ENCODE data around the gene GPC5. TPM values are rescaled to one million over a fixed set of nuclear protein-coding genes. Genes with fewer than 3 reads are reported as not detected.
"Not testable (repeated sequence)": the region's sequence is repeated elsewhere in the genome, so short reads cannot be mapped to it uniquely, and the experiment has no call there.

The GPC5 gene
- total RNA-seq, 1 experiment from 2014 or later = not detected

DNA sequence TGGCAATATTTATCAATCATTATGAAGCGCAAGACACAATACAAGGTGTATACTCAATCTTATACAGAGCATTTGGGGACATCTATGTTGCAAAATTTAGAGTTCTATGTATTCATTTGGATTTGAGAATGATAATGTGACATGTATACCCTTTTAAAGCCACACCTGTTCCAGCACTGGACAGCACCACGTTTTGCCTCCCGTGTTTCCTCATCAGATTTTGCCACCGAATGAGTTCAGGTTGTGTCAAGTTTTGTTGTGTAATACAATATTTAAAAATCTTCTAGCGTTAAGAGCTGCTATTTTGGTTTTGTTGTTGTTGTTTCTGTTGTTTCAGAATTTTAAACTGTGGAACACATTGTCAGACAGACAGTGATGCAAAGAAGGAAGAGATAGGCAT is 1259.9 kb downstream of the GPC5 start:
- H3K9me3 ChIP-seq (replicated peaks) = no peaks in the 10 kb centered on the region

GRCh38 chr13:92661406-92661805 is 1263.0 kb downstream of the GPC5 start:
- Histone ChIP-seq H3K4me1 (replicated peaks) (no peaks in the 10 kb centered on the region), H3K9me3 (replicated peaks) (no peaks in the 10 kb centered on the region), H3K36me3 (no peaks in the 10 kb centered on the region), H3K4me3 (no peak overlapping the region), H3K27me3 (replicated peaks) (peaks cover 6% of the 10 kb centered on the region), H3K27ac (no peak overlapping the region)
- DNase-seq (ENCODE audit: low read depth in 1 of 2, low spot score in 2 of 2) = no peak

More for the DNA sequence above, 1259.9 kb downstream of the GPC5 start:
- no peak for DNase-seq (ENCODE audit: low read depth in 1 of 2, low spot score in 2 of 2)
- Histone ChIP-seq H3K36me3 (no peaks in the 10 kb centered on the region), H3K4me3 (no peak overlapping the region), H3K4me1 (replicated peaks) (no peaks in the 10 kb centered on the region), H3K27ac (no peak overlapping the region), H3K27me3 (replicated peaks) (peaks cover 3% of the 10 kb centered on the region; the same call in 1 of the 2 replicates)

DNA sequence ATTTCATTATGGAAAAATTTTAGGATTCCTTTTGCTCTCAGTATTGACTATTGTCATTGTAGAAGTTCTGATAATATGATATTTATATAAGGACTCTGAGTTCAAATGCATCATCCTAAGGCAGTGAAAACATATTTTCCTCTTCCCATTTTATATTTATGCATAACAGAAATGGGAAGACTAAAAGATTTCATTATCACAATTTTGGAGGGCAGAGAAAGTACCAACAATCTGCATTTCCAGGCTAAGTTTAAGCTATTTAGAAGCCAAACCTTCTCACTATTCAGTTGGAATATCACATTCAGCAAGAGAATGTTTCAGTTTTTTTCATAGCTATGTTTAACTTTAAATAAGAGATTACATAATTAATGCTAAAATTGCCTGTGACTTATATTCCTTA is 1269.7 kb downstream of the GPC5 start:
- H3K27me3 ChIP-seq (replicated peaks) = peaks cover 7% of the 10 kb centered on the region; the same call in 1 of the 2 replicates
- no peaks in the 10 kb centered on the region for H3K36me3 ChIP-seq
- no peaks in the 10 kb centered on the region for H3K9me3 ChIP-seq (replicated peaks)
- no peak for DNase-seq (ENCODE audit: low read depth in 1 of 2, low spot score in 2 of 2)
- no peaks in the 10 kb centered on the region for H3K4me1 ChIP-seq (replicated peaks)
- H3K27ac ChIP-seq = no peak overlapping the region
- H3K4me3 ChIP-seq = no peak overlapping the region

DNA sequence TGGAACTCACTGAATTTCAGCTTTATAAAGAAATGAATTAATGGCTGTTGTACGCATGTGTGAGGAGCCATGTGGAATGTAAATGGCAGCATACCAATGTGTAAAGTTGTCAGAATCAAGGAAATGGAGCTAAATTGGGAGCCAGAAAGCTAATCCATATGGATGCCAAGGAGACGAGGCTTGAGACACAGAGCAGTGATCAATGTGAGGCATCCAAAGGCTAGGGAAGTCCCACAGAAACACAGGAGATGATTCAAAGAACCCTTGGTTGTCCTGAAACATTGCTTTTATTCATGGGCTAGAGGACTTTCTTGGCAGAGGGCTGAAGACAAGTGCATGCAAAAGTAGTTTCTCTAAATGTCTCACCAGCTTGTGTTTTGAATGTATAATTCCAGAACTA is 1271.7 kb downstream of the GPC5 start:
- Histone ChIP-seq H3K9me3 (replicated peaks) (no peaks in the 10 kb centered on the region), H3K27me3 (replicated peaks) (peaks cover 7% of the 10 kb centered on the region; the same call in 1 of the 2 replicates), H3K36me3 (no peaks in the 10 kb centered on the region), H3K4me3 (no peak overlapping the region), H3K4me1 (replicated peaks) (no peaks in the 10 kb centered on the region), H3K27ac (no peak overlapping the region)
- DNase-seq (ENCODE audit: low read depth in 1 of 2, low spot score in 2 of 2) = no peak

DNA sequence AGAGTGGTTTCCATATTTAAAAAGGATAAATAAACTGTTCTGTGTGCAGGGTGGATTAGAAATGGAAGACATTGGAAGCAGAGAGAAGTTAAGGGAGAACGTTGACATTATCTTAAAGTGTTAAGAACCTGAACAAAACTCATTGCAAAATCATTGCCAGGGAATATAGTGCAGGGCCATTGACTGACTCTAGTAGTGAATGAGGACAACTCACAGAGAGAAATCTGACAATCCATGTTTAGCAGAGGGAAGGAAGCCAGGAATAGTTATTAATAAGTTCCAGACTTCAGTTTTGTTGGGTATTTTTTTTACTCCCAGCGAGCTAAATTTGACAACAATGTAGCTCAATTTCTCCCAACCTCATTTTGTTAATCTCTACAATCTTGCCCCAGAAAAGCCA is 1273.4 kb downstream of the GPC5 start:
- Histone ChIP-seq H3K36me3 (no peaks in the 10 kb centered on the region), H3K4me3 (no peak overlapping the region), H3K9me3 (replicated peaks) (no peaks in the 10 kb centered on the region), H3K27ac (no peak overlapping the region), H3K27me3 (replicated peaks) (0 out of 2 replicates have a peak, but pooled peaks cover 3% of the 10 kb centered on the region), H3K4me1 (replicated peaks) (no peaks in the 10 kb centered on the region)
- DNase-seq (ENCODE audit: low read depth in 1 of 2, low spot score in 2 of 2) = no peak

GRCh38 chr13:92676246-92676645 is 1277.8 kb downstream of the GPC5 start:
- H3K4me1 ChIP-seq (replicated peaks) = no peaks in the 10 kb centered on the region

DNA sequence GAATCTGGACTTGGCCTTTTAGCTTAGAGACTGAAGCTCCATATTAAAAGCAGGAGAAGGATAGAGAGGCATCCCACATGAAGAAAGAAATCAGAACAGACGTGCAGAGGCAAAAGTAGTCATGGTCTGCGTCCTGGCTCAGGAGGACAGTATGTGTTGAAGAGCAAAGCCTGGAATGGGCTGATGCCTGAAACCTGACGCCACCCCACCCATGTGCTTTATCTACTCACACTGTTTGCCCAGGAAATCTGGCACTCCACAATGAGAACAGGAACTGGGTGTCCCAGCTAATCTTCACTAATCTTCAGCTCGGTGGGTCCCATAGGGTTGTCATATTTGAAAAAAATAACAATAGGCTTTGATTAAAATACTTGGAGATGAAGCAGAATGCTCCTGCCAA is 1279.2 kb downstream of the GPC5 start:
- H3K27ac ChIP-seq = no peak overlapping the region
- no peaks in the 10 kb centered on the region for H3K27me3 ChIP-seq (replicated peaks)
- H3K36me3 ChIP-seq = no peaks in the 10 kb centered on the region
- no peaks in the 10 kb centered on the region for H3K4me1 ChIP-seq (replicated peaks)
- H3K4me3 ChIP-seq = no peak overlapping the region
- no peaks in the 10 kb centered on the region for H3K9me3 ChIP-seq (replicated peaks)
- DNase-seq (ENCODE audit: low read depth in 1 of 2, low spot score in 2 of 2) = no peak

More at GRCh38 chr13:92676246-92676645, 1277.8 kb downstream of the GPC5 start:
- DNase-seq (ENCODE audit: low read depth in 1 of 2, low spot score in 2 of 2) = no peak
- Histone ChIP-seq H3K27me3 (replicated peaks) (no peaks in the 10 kb centered on the region), H3K27ac (no peak overlapping the region), H3K36me3 (no peaks in the 10 kb centered on the region), H3K9me3 (replicated peaks) (no peaks in the 10 kb centered on the region), H3K4me3 (no peak overlapping the region)

GRCh38 chr13:92679602-92680001 is 1281.2 kb downstream of the GPC5 start:
- Histone ChIP-seq H3K27me3 (replicated peaks) (no peaks in the 10 kb centered on the region), H3K4me1 (replicated peaks) (no peaks in the 10 kb centered on the region), H3K36me3 (no peaks in the 10 kb centered on the region), H3K9me3 (replicated peaks) (no peaks in the 10 kb centered on the region), H3K27ac (no peak overlapping the region), H3K4me3 (no peak overlapping the region)
- no peak for DNase-seq (ENCODE audit: low read depth in 1 of 2, low spot score in 2 of 2)

- Histone ChIP-seq H3K27ac (no peak overlapping the region), H3K4me3 (no peak overlapping the region), H3K36me3 (no peaks in the 10 kb centered on the region), H3K27me3 (replicated peaks) (no peaks in the 10 kb centered on the region), H3K4me1 (replicated peaks) (no peaks in the 10 kb centered on the region), H3K9me3 (replicated peaks) (no peaks in the 10 kb centered on the region; the same call in 1 of the 2 replicates)
- DNase-seq (ENCODE audit: low read depth in 1 of 2, low spot score in 2 of 2) = no peak
Measured at GRCh38 chr13:92681239-92681638, 1282.8 kb downstream of the GPC5 start.

GRCh38 chr13:92682832-92683517 is 1284.6 kb downstream of the GPC5 start:
- Histone ChIP-seq H3K9me3 (replicated peaks) (no peaks in the 10 kb centered on the region; the same call in 1 of the 2 replicates), H3K27me3 (replicated peaks) (no peaks in the 10 kb centered on the region), H3K36me3 (no peaks in the 10 kb centered on the region), H3K27ac (no peak overlapping the region), H3K4me3 (no peak overlapping the region), H3K4me1 (replicated peaks) (no peaks in the 10 kb centered on the region)
- no peak for DNase-seq (ENCODE audit: low read depth in 1 of 2, low spot score in 2 of 2)

GRCh38 chr13:92694047-92694446 is 1295.6 kb downstream of the GPC5 start:
- Histone ChIP-seq H3K9me3 (replicated peaks) (peaks cover 10% of the 10 kb centered on the region), H3K4me1 (replicated peaks) (no peaks in the 10 kb centered on the region), H3K4me3 (no peak overlapping the region), H3K27me3 (replicated peaks) (no peaks in the 10 kb centered on the region), H3K36me3 (no peaks in the 10 kb centered on the region), H3K27ac (no peak overlapping the region)
- no peak for DNase-seq (ENCODE audit: low read depth in 1 of 2, low spot score in 2 of 2)

DNA sequence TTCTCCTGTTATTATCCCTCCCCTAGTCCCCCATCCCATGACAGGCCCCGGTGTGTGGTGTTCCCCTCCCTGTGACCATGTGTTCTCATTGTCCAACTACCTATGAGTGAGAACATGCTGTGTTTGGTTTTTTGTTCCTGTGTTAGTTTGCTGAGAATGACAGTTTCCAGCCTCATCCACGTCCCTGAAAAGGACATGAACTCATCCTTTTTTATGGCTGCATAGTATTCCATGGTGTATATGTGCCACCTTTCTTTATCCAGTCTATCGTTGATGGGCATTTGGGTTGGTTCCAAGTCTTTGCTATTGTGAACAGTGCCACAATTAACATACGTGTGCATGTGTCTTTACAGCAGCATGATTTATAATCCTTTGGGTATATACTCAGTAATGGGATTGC is 1297.4 kb downstream of the GPC5 start:
- H3K27ac ChIP-seq; H3K27me3 ChIP-seq (replicated peaks); DNase-seq (ENCODE audit: low read depth in 1 of 2, low spot score in 2 of 2); H3K4me1 ChIP-seq (replicated peaks); H3K36me3 ChIP-seq; H3K4me3 ChIP-seq: not testable (repeated sequence)
- H3K9me3 ChIP-seq (replicated peaks) = peaks cover 10% of the 10 kb centered on the region

DNA sequence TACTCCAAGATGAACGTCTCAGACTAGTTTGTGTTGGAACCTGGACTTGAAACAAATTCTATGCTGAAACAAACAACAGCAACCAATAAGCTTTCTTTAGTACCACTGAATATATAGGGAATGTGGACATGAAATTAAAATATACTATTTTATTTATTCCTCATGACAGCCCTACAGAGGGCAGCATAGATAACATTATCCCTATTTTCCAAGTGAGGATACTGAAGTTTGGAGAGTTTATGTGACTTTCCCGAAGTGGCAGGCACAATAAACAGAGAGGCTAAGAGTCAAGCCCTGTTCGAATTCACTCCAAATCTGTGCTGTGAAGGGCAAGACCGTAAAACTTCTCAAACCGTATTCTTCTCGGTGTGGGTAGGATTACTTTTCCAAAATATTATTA is 1318.3 kb downstream of the GPC5 start:
- peak in 1 of 2 experiments; percentile 37 for DNase-seq (ENCODE audit: low read depth in 1 of 2, low spot score in 2 of 2)
- Histone ChIP-seq H3K36me3 (no peaks in the 10 kb centered on the region), H3K4me1 (replicated peaks) (no peaks in the 10 kb centered on the region), H3K9me3 (replicated peaks) (no peaks in the 10 kb centered on the region), H3K27ac (no peak overlapping the region), H3K4me3 (no peak overlapping the region), H3K27me3 (replicated peaks) (no peaks in the 10 kb centered on the region)

- no peaks in the 10 kb centered on the region for H3K9me3 ChIP-seq (replicated peaks)
- H3K4me3 ChIP-seq = no peak overlapping the region
- DNase-seq (ENCODE audit: low read depth in 1 of 2, low spot score in 2 of 2) = no peak
- H3K36me3 ChIP-seq = no peaks in the 10 kb centered on the region
- no peaks in the 10 kb centered on the region for H3K27me3 ChIP-seq (replicated peaks)
- H3K4me1 ChIP-seq (replicated peaks) = no peaks in the 10 kb centered on the region
- H3K27ac ChIP-seq = no peak overlapping the region
Measured at GRCh38 chr13:92717857-92718256, 1319.4 kb downstream of the GPC5 start.

- Histone ChIP-seq H3K36me3 (no peaks in the 10 kb centered on the region), H3K9me3 (replicated peaks) (no peaks in the 10 kb centered on the region), H3K4me3 (no peak overlapping the region), H3K27me3 (replicated peaks) (no peaks in the 10 kb centered on the region), H3K27ac (no peak overlapping the region), H3K4me1 (replicated peaks) (no peaks in the 10 kb centered on the region)
- DNase-seq (ENCODE audit: low read depth in 1 of 2, low spot score in 2 of 2) = no peak
Measured at GRCh38 chr13:92719868-92720267, 1321.4 kb downstream of the GPC5 start.

Data from SJSA1 (cell line).